Measurements from ENCODE around the gene PLA2G7. TPM values are rescaled to one million over a fixed set of nuclear protein-coding genes. Genes with fewer than 3 reads are reported as not detected.

PLA2G7 gene
- total RNA-seq, 1 experiment from 2014 or later, result not detected

DNA sequence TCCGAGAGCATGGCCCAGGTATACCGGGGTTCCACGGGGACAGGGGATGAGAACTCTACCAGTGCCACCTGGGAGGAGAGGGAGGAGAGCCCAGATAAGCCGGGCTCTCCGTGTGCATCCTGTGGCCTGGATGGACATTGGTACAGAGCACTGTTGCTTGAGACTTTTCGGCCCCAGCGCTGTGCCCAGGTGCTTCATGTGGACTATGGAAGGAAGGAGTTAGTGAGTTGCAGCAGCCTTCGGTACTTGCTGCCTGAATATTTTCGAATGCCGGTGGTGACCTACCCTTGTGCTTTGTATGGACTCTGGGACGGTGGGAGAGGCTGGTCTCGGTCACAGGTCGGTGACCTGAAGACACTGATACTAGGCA, 46.2 kb downstream of the PLA2G7 start:
- no peak for DNase-seq (ENCODE audit: low spot score)

DNA sequence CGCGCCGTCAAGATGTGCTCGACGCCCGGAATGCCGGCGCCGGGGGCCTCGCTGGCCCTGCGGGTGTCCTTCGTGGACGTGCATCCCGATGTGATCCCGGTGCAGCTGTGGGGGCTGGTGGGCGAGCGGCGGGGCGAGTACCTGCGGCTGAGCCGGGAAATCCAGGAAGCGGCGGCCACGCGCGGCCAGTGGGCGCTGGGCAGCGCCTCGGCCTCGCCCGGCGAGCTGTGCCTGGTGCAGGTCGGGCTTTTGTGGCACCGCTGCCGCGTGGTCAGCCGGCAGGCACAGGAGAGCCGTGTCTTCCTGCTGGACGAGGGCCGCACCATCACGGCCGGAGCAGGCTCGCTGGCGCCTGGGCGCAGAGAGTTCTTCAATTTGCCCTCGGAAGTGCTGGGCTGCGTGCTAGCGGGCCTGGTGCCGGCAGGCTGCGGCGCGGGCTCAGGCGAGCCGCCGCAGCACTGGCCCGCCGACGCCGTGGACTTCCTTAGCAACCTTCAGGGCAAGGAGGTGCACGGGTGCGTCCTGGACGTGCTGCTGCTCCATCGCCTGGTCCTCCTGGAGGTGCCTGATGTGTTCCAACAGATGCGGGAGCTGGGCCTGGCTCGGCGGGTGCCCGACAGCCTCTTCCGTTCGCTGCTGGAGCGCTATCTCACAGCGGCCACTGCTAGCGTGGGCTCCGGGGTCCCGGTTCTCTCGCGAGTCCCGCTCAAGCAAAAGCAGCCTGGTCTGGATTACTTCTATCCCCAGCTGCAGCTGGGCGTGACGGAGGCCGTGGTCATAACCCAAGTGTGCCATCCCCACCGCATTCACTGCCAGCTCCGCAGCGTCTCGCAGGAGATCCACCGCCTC, 46.8 kb downstream of the PLA2G7 start:
- DNase-seq (ENCODE audit: low spot score), result no peak

- DNase-seq (ENCODE audit: low spot score), result no peak
These were observed 47.5 kb downstream of the PLA2G7 start, which contains the start of gene TDRD6 for GRCh38 chr6:46687619-46688097. Gene TDRD6, plus strand, starts transcription at chr6:46687885. Its CDS starts 244 bp downstream, at chr6:46688129.

DNA sequence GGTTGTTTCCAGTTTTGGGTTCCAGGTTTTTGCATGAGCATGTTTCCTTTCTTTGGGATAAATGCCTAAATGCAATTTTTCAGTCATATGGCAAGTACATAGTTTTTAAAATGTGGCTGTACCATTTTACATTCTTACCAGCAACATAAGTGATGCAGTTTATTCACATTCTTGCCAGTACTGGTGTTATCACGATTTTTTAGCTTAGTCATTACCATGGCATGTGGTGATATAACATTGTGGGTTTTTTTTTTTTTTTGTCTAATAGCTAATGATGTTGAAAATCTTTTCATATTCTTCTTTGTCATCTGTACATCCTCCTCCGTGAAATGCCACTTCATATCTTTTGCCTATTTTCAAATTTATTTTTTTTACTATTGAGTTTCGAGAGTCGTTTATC, 50.4 kb downstream of the PLA2G7 start:
- DNase-seq (ENCODE audit: low spot score), result peak; percentile 30

GRCh38 chr6:46677314-46677654, 57.9 kb downstream of the PLA2G7 start:
- no peak for DNase-seq (ENCODE audit: low spot score)

DNA sequence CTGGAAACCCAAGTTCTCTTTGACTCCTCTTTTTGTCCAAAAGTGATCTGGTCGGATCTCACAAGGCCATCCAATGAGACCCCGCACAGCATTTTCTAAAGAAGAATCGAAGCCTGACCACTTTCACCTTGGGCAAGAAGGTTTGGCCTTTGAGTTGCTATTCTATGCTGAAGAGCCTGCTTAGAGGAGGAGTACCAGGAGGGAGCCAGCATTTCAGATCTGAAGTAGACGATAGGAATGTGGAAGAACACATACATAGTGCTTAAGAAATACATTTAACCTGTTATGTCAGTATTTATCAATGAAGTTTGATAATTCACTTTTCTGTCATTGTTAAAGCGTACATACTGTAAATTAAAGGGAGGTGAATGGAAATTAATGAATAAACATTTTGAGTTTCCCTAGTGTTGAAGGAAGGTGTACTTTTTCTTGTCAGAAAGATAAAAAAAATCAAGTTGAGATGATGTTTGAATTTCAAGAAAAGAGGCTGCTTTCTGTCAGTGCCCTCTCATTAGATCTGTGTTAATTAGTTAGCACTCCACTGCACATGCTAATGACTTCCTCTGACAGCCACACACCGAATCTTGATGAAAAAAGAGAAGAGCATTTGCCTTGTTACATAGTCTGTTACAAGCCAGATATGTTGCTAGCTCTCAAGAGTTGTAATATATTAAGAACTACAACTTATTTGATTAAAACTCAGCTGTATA, 58.4 kb downstream of the PLA2G7 start:
- DNase-seq (ENCODE audit: low spot score), result no peak

GRCh38 chr6:46674410-46674809, 60.8 kb downstream of the PLA2G7 start:
- no peak for DNase-seq (ENCODE audit: low spot score)

GRCh38 chr6:46667377-46667776, 67.8 kb downstream of the PLA2G7 start:
- DNase-seq (ENCODE audit: low spot score), result no peak

- no peak for DNase-seq (ENCODE audit: low spot score)
These were observed 73.7 kb downstream of the PLA2G7 start for GRCh38 chr6:46661483-46661882.

GRCh38 chr6:46657642-46658041, 77.5 kb downstream of the PLA2G7 start:
- DNase-seq (ENCODE audit: low spot score), result no peak

DNA sequence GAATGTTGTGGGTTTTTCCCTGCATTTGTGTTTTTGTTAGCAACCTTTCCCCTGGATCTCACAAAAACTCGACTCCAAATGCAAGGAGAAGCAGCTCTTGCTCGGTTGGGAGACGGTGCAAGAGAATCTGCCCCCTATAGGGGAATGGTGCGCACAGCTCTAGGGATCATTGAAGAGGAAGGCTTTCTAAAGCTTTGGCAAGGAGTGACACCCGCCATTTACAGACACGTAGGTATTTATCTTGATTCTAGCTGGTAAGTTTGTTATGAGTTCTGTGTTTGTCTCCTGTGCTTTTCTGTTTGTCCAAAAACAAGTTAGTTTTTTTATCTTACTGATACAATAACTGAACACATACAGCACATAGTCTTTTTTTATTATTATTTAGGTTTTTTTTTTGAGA, 79.4 kb downstream of the PLA2G7 start:
- DNase-seq (ENCODE audit: low spot score), result peak; percentile 33

Other genes starting within 250 kb of the PLA2G7 start
- gene RCAN2, start 243.9 kb downstream of the PLA2G7 start, total RNA-seq (2014; rRNA removed; shearing (Covaris generic)), result 0.43 and 1.0 TPM in 2 replicates
- gene CYP39A1, start 82.6 kb downstream of the PLA2G7 start, total RNA-seq (2014; rRNA removed; shearing (Covaris generic)), result 6.6 and 23.3 TPM in 2 replicates
- 1.4 TPM in 1 of 2 replicates, not detected in the other for gene SLC25A27, start 82.4 kb downstream of the PLA2G7 start, total RNA-seq (2014; rRNA removed; shearing (Covaris generic))
- gene TDRD6, start 47.5 kb downstream of the PLA2G7 start, total RNA-seq (2014; rRNA removed; shearing (Covaris generic)), result 0.70 TPM in 1 of 2 replicates, not detected in the other
- not detected in 2 replicates for gene ANKRD66, start 11.6 kb upstream of the PLA2G7 start, total RNA-seq (2014; rRNA removed; shearing (Covaris generic))
- gene MEP1A, start 58.0 kb upstream of the PLA2G7 start, total RNA-seq (2014; rRNA removed; shearing (Covaris generic)), result 0.08 TPM in 1 of 2 replicates, not detected in the other
- gene ADGRF5, start 186.6 kb upstream of the PLA2G7 start, total RNA-seq (2014; rRNA removed; shearing (Covaris generic)), result not detected in 2 replicates